HG02588 (cell line): ENCODE data around the gene CCDC38.
A peak's percentile ranks its signal among the peaks of the same experiment; 100 is the strongest.

Source experiments
- ATAC-seq: cut with Tn5 transposase; IDR thresholded peaks from one replicate; pipeline ENCODE4 v1.9.1; 2021; ENCODE audit warnings: mild to moderate bottlenecking, moderate library complexity; ENCODE audit not compliant: unreplicated experiment

The CCDC38 gene

GRCh38 chr12:95962222-95962621 lies 19.8 kb upstream of the CCDC38 start:
- ATAC-seq: no peak

GRCh38 chr12:95960241-95960640 lies 17.8 kb upstream of the CCDC38 start:
- ATAC-seq: no peak

DNA sequence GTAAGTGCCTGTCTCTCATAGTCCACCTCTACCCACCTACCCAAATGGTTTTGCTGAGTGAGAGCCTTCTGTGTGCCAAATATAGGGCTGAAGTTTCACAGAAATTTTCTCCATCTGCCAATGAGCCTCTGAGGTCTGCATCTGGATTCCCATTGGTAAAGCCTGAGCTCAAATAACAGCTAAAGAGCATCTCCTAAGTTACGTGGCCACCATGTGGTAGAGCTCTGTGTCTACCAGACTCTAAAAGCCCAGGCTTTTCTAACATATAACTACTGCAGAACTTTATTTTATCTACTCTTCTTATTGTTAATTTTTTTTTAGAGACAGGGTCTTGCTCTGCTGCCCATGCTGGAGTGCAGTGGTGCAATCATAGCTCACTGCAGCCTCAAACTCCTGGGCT lies 16.7 kb upstream of the CCDC38 start:
- ATAC-seq: no peak

- no peak for ATAC-seq
Observed at GRCh38 chr12:95956557-95957145, 14.2 kb upstream of the CCDC38 start.

DNA sequence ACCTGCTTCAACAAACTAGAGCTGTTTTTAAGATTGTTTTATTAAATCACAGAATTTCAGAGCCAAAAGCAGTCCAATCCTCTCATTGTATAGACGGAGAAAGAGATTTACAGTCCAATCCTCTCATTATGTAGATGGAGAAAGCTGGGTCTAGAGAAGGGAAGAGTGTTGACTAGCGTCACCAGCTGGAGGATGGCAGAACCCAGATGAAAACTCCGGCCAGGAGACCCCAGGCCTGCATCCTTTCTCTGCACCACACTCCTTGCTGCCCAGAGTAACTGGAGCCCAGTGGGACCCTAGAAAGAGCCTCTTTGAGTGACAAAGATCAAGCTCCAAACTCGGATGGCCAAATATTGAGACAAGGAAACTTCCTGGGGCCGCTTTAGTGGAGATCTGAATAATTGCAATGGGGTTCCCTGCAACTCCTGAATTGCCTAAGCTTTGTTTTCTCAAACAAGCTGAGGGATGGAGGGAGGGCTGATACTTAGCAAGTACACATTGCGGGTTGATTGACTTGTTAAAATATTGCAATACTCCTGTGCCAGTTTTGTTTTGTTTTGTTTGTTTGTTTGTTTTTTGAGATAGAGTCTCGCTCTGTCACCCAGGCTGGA lies 13.2 kb upstream of the CCDC38 start:
- ATAC-seq: no peak

GRCh38 chr12:95953000-95953399 lies 10.6 kb upstream of the CCDC38 start:
- no peak for ATAC-seq

GRCh38 chr12:95951515-95951914 lies 9.1 kb upstream of the CCDC38 start:
- ATAC-seq: no peak

GRCh38 chr12:95949477-95950206 lies 7.2 kb upstream of the CCDC38 start:
- ATAC-seq: no peak

DNA sequence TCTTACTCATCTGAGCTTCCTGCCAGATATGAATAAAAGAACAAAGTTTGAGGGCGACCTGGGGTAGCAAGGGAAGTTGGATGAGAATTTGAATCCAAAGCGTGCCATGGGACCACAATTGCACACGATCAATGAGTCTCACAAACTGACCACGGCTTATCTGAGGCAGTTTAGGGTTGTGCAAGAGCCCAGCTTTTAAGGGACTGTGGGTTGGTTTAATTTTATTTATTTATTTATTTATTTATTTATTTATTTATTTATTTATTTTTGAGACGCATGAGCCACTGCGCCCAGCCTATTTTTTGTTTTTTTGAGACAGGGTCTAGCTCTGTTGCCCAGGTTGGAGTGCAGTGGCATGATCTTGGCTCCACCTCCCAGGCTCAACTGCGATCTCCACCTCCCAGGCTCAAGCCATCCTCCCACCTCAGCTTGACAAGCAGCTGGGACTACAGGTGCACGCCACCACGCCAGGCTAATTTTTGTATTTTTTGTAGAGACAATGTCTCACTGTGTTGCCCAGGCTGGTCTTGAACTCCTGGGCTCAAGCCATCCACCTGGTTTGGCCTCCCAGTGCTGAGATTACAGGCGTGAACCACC lies 1.8 kb upstream of the CCDC38 start:
- ATAC-seq: no peak

GRCh38 chr12:95943330-95943842 lies 972 bp upstream of the CCDC38 start, which contains the start of gene AMDHD1:
Gene AMDHD1, plus strand, starts transcription at chr12:95943331. Its CDS starts 68 bp downstream, at chr12:95943399.
- ATAC-seq: peak; percentile 50

DNA sequence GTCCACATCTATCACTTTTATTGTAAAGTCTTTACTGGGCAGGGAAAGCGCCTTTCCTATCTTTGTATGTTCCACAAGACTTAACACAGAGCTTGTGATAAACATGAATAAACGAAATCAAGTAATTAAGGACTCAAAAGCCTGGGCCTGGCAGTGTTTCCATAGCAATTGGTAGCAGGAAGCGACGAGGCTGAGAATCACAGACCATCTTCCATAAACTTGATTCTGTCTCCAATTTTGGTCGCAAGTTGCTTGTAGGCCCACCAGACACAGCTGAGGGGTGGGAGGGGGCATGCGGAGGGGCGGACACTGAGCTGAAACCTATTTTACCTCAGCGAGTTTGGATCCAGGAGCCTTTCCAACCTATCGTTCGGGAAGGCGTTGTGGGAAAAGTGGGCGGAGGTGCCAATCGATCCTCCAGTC lies 302 bp downstream of the CCDC38 start:
- no peak for ATAC-seq

DNA sequence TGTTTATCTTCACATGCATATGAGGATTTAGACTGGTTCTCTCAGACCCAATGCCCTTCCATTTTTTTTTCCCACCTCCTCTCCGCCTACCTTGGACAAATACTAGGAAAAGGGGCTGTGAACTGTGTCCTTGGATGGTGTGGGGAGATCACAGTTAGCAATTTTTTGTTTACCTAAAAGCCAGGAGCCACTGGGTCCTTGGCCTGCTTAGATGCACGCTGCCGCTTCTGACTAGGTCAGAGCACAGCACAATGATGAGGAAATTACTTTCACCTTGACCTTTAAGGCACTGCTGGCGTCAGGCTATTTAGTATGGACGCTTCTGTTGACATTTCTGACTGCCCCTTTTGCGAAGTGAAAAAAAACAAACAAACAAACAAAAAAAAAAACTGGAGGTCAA lies 1.9 kb downstream of the CCDC38 start:
- no peak for ATAC-seq

DNA sequence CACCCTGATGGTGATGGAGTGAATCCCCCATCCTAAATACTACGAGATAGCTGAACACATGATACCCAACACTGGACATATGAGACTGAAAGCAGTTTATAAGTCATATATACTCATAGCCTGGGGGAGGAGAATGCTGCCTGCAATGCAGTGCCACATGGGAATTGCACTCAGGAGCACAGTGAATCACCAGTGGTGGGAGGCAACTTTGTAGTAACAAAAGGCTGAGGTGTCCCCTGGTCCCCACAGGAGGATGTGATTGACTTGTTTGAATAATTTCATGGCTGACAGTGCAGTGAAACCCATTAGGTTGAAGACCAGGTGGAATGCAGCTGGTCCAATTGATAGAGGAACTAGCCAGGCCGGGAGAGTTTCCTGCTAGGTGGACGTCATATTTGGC lies 20.2 kb downstream of the CCDC38 start:
- no peak for ATAC-seq

DNA sequence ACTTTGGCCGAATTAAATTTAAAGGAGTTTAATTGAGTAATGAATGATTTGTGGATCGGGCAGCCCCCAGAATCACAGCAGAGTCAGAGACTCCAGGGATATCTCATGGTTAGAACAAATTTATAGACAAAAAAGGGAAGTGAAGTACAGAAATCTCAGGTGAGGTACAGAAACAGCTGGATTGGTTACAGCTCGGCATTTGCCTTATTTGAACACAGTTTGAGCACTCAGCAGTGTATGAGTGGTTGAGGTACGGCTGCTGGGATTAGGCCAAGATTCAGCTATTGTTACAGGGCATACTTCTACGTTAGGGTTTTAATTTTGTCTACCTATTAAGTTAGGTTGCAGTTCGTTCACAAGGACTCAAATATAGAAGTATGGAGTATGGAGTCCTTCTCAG lies 23.3 kb downstream of the CCDC38 start:
- no peak for ATAC-seq

DNA sequence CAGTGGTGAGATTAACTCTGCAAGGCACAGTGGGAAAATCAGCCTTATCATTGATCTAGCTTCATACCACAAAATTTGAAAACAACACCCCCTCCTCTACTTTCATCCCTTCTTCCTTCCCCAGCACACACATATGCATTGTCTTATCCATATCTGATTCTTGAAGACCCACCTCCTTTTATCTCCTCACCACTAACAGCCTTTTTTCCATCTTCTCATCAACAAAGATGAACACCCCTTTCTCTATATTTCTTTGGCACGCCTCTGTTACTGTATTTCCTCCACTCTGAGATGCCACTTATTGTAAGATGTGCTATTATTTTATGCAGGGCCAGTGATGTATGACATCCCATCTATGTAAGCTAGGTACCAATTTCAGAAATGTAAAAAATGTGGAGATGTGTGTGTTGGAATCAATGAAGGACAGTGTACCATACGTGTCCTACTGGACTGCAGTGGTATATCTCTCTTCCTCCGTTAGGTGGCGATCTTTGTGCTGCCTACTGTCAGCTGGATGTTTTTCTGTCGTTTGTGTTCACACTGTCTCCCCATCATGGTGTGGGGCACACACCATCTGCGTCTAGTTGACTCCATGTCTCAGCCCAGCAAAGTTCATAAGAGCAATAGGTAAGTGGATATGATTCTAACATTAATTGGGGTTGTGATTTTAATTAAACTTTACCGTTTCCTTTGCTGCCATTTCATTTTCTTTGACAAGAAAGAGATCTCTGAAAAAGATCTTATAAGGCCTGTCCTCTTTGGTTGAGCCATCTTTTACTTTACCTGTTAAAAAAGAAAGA lies 24.0 kb downstream of the CCDC38 start:
- ATAC-seq: peak; percentile 86

DNA sequence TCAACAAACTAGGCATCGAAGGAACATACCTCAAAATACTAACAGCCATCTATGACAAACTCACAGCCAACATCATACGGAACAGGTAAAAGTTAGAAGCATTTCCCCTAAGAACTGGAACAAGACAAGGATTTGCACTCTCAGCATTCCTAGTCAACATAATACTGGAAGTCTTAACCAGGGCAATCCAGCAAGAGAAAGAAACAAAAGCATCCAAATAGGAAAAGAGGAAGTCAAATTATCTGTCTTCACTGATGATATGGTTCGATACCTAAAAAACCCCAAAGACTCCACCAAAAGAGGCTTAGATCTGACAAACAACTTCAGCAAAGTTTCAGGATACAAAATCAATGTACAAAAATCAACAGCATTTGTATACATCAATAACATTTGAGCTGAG lies 32.5 kb downstream of the CCDC38 start:
- ATAC-seq: no peak

DNA sequence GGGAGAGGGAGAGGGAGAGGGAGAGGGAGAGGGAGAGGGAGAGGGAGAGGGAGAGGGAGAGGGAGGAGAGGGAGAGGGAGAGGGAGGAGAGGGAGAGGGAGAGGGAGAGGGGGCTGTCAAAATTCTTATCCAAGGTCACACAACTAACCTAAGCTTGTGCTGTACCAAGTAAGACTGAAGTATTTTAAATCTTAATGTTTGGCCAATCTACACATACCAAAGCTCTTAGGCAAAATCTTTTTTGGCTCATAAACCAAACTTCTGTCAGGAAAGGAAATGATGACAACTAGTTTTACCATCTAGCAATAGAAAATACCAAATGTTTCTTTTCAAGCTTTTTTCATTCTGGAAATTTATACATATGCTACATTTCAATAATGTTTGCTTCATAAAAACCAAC lies 33.8 kb downstream of the CCDC38 start:
- ATAC-seq: no peak

- ATAC-seq: no peak
Observed at GRCh38 chr12:95898081-95898480, 44.3 kb downstream of the CCDC38 start.

DNA sequence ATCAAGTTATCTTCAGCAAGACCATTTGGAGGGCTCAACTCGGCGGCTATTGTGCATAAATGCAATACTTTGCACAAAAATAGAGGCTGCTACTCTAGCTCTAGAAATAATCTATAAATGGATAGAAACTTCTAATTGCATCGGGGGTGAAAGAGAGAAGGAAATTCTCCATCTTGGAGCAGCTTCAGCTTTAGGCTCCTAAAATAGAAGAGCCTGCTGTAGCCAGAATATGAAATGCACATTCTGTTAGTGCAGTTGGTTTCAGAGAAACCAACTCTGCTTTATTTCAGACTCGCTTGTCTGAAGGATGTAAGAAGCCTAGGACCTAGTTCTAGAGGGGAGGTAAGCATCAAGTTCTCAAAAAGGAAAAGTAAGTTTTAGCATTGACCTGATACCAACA lies 45.6 kb downstream of the CCDC38 start:
- ATAC-seq: no peak

DNA sequence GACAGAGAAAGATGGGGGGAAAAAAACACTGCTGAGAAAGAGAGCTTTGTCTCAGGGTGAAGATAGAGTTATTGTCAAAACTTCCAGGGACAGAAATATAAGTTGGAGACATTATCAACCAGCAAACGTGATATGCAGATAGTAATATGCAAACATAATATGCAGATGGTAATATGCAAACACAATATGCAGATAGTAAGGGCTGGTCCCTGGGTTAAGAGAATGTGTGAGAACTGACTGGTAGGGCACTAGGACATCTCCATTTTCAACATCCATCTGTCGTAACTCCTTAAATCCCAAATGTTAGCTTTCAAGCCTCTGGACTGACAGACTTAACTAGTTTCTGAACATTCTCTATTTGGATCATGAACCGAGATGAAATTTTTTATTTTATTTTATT lies 51.5 kb downstream of the CCDC38 start:
- no peak for ATAC-seq

DNA sequence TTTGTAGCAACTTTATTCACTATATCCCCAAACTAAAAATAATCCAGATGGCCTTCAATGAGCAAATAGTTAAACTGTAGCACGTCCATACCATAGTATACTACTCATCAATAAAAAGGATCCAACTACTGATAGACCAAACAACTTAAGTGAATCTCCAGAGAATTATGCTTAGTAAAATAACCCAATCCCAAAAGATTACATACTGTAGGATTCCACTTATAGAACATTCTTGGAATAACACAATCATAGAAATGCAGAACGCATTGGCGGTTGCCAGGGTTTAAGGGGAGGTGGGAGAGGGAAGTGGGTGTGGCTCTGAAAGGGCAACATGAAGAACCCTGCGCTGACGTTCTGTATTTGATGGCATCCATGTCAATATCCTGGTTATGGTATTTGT lies 55.1 kb downstream of the CCDC38 start:
- ATAC-seq: no peak
